Astrocyte (in vitro differentiated cells and primary cell): ENCODE results near the gene DCLK1.

Experiments
- EZH2 ChIP-seq: IDR thresholded peaks from 2 replicates; pipeline ENCODE4 v1.6.1; 2012; ENCODE audit warnings: mild to moderate bottlenecking, low read length, inconsistent platforms; ENCODE audit not compliant: insufficient read depth
- TF ChIP-seq, protein P1 (sequence below): IDR thresholded peaks from 2 replicates; pipeline ENCODE4 v1.5.1; 2011; ENCODE audit warnings: low read depth, mild to moderate bottlenecking, inconsistent platforms, low read length, moderate library complexity; ENCODE audit not compliant: insufficient read depth

DNA sequence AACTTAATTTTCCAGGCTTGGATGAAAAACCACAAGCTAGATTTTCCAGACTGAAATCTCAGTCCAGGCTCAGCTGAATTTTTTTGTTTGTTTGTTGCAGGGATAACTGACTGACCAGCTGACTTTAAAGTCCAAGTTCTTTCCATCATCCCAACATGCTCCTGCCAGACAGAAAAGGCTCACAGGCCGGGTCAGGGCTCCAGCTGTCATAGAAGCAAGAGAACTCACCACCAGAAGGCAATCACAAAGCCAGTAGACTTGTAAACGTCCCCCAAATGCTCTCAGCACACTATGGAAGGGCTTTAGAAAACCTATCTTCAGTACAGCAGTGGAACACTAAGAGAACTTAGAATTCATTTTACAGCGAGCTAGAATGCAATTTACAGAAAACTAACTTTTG is 25.5 kb downstream of the DCLK1 start:
- TF ChIP-seq, protein P1, sequence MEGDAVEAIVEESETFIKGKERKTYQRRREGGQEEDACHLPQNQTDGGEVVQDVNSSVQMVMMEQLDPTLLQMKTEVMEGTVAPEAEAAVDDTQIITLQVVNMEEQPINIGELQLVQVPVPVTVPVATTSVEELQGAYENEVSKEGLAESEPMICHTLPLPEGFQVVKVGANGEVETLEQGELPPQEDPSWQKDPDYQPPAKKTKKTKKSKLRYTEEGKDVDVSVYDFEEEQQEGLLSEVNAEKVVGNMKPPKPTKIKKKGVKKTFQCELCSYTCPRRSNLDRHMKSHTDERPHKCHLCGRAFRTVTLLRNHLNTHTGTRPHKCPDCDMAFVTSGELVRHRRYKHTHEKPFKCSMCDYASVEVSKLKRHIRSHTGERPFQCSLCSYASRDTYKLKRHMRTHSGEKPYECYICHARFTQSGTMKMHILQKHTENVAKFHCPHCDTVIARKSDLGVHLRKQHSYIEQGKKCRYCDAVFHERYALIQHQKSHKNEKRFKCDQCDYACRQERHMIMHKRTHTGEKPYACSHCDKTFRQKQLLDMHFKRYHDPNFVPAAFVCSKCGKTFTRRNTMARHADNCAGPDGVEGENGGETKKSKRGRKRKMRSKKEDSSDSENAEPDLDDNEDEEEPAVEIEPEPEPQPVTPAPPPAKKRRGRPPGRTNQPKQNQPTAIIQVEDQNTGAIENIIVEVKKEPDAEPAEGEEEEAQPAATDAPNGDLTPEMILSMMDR, result no peak
- TF ChIP-seq EZH2, result no peak
